HepG2 (cell line): ENCODE data around the gene SGMS1. TPM values are rescaled to one million over a fixed set of nuclear protein-coding genes. Genes with fewer than 3 reads are reported as not detected.

Source experiments
- ATAC-seq: fragments of 200-7000 bp; cut with Tn5 transposase; 3 replicates; pipeline ENCODE4 v1.9.1; 2020; ENCODE audit warnings: mild to moderate bottlenecking, moderate library complexity
- BruUV-seq: library from RNA; stranded (reverse); fragments of 400-500 nt; replicated peaks from 2 replicates; lab custom pipeline; 2021; lab: Mats Ljungman, UMichigan
- CTCF ChIA-PET: fragments of 300-600 bp; formaldehyde crosslinking; extraction: SDS; loops from one replicate; lab custom pipeline; 2021; ENCODE audit warnings: low total read pairs, inconsistent platforms, low intra/inter-chr PET ratio; lab: Yijun Ruan, JAX
- POLR2A ChIA-PET: fragments of 350-600 bp; sonication (Branson Sonifier 250); formaldehyde crosslinking; loops from one replicate; lab custom pipeline; 2020; ENCODE audit warnings: antibody characterized with exemption, inconsistent platforms; lab: Yijun Ruan, JAX
- DNase-seq: peaks from one replicate; pipeline ENCODE4 v3.0.0-alpha.2; 2015; ENCODE audit warnings: low spot score
- FAIRE-seq: peaks from 3 replicates; lab custom pipeline; 2011; peaks lifted over from hg19 to GRCh38; lab: Jason Lieb, UNC
- H2AFZ ChIP-seq: one replicate; pipeline ENCODE4 v1.6.1; 2011; ENCODE audit warnings: low read length, inconsistent platforms
- H3K27ac ChIP-seq: fragments of 300-600 bp; 3 replicates; pipeline ENCODE4 v1.8.0; 2011; ENCODE audit warnings: mixed run types, mild to moderate bottlenecking, mixed read lengths, low read length, inconsistent platforms; ENCODE audit not compliant: insufficient read depth; ENCODE audit errors: extremely low read length
- H3K27me3 ChIP-seq, 2 experiments: fragments of 200-600 bp in 1 of 2; 2 replicates in 1 of 2; 3 replicates in 1 of 2; pipeline versions ENCODE4 v1.6.0 to v1.8.0; 2011; ENCODE audit warnings: low read length in 2 of 2, mild to moderate bottlenecking in 2 of 2, moderate library complexity in 2 of 2, inconsistent platforms in 1 of 2; ENCODE audit not compliant: insufficient read depth in 2 of 2, control insufficient read depth in 1 of 2
- H3K36me3 ChIP-seq, 2 experiments: fragments of 200-600 bp in 1 of 2; replicated peaks in 1 of 2; 2 replicates in 1 of 2; 3 replicates in 1 of 2; pipeline versions ENCODE4 v1.5.1 to v1.8.0; 2011; ENCODE audit warnings: low read length in 2 of 2, inconsistent platforms in 1 of 2; ENCODE audit not compliant: insufficient read depth in 2 of 2, control insufficient read depth in 1 of 2
- H3K4me1 ChIP-seq: 2 replicates; pipeline ENCODE4 v1.5.1; 2012; ENCODE audit warnings: low read length, inconsistent platforms; ENCODE audit not compliant: insufficient read depth
- H3K4me2 ChIP-seq: 2 replicates; pipeline ENCODE4 v1.6.0; 2011; ENCODE audit warnings: low read depth, low read length, inconsistent platforms
- H3K4me3 ChIP-seq, 3 experiments: fragments of 200-600 bp in 1 of 3; sonication (generic), shearing (Covaris generic) in 1 of 3; replicated peaks in 1 of 3; 2 replicates each; pipeline ENCODE4 v1.5.1; 2011 to 2016; ENCODE audit warnings: low read length in 3 of 3, inconsistent platforms in 2 of 3, low read depth in 2 of 3, mild to moderate bottlenecking in 2 of 3, control low read depth in 1 of 3, mixed read lengths in 1 of 3; ENCODE audit not compliant: insufficient read depth in 1 of 3
- H3K79me2 ChIP-seq: one replicate; pipeline ENCODE4 v1.6.1; 2011; ENCODE audit warnings: low read length, inconsistent platforms; ENCODE audit not compliant: insufficient read depth
- H3K9ac ChIP-seq: 2 replicates; pipeline ENCODE4 v1.6.0; 2011; ENCODE audit warnings: mild to moderate bottlenecking, low read depth, low read length, inconsistent platforms; ENCODE audit not compliant: insufficient read depth
- H3K9me3 ChIP-seq: 2 replicates; pipeline ENCODE4 v1.5.1; 2012; ENCODE audit warnings: mild to moderate bottlenecking, low read length
- H4K20me1 ChIP-seq: 2 replicates; pipeline ENCODE4 v1.6.0; 2011; ENCODE audit warnings: inconsistent platforms, mild to moderate bottlenecking, low read length, moderate library complexity; ENCODE audit not compliant: insufficient read depth
- AKNA ChIP-seq: sonication (generic); formaldehyde crosslinking; IDR thresholded peaks from 2 replicates; pipeline ENCODE4 v1.4.0; 2020; ENCODE audit warnings: missing genetic modification reagents, borderline replicate concordance
- ARNT ChIP-seq: fragments of 450-650 bp; IDR thresholded peaks from 2 replicates; pipeline ENCODE4 v1.6.1; 2017
- FOXJ3 ChIP-seq: sonication (generic); formaldehyde crosslinking; IDR thresholded peaks from 2 replicates; pipeline ENCODE4 v1.4.0; 2020; ENCODE audit warnings: missing genetic modification reagents, mild to moderate bottlenecking, borderline replicate concordance
- FOXM1 ChIP-seq: sonication (generic); formaldehyde crosslinking; IDR thresholded peaks from 2 replicates; pipeline ENCODE4 v1.5.0; 2020; ENCODE audit warnings: missing genetic modification reagents
- GZF1 ChIP-seq: sonication (generic); formaldehyde crosslinking; IDR thresholded peaks from 2 replicates; pipeline ENCODE4 v1.5.1; 2020; ENCODE audit warnings: mild to moderate bottlenecking, missing genetic modification reagents
- HMGXB3 ChIP-seq: sonication (generic); formaldehyde crosslinking; IDR thresholded peaks from 2 replicates; pipeline ENCODE4 v1.4.0; 2020; ENCODE audit warnings: missing genetic modification reagents, borderline replicate concordance
- IRX3 ChIP-seq: sonication (generic); formaldehyde crosslinking; IDR thresholded peaks from 2 replicates; pipeline ENCODE4 v1.8.1; 2023; ENCODE audit warnings: mild to moderate bottlenecking, low read depth, missing genetic modification reagents, borderline replicate concordance
- ZNF331 ChIP-seq: sonication (generic); formaldehyde crosslinking; IDR thresholded peaks from 2 replicates; pipeline ENCODE4 v1.4.0; 2020; ENCODE audit warnings: missing genetic modification reagents
- ZNF503 ChIP-seq: sonication (generic); formaldehyde crosslinking; IDR thresholded peaks from 2 replicates; pipeline ENCODE4 v1.4.0; 2020; ENCODE audit warnings: missing genetic modification reagents
- ZNF580 ChIP-seq: IDR thresholded peaks from 2 replicates; pipeline ENCODE4 v1.6.1; 2016; ENCODE audit warnings: low read depth, borderline replicate concordance
- WGBS: methylation state at CpG from one replicate; pipeline ENCODE4 v1.1.6; 2017; ENCODE audit warnings: low lambda C conversion rate; 5-methylcytosine and 5-hydroxymethylcytosine counted together
- in situ Hi-C: cut with HindIII; loops from 2 replicates; pipeline ENCODE4 v1.10.0; 2017; ENCODE audit warnings: low pct_unique_long_range_greater_than_20kb; ENCODE audit not compliant: extremely low pct_ligation_motif_present
- intact Hi-C: fragments of 100-400 bp; cut with micrococcal nuclease; formaldehyde crosslinking; loops from one replicate; pipeline ENCODE4 v1.10.0; 2022; ENCODE audit not compliant: unreplicated experiment
- polyA plus RNA-seq, 8 experiments: library from polyadenylated mRNA; depleted of rRNA in 3 of 8; stranded (reverse) in 7 of 8; unstranded in 1 of 8; fragments of >200 nt; fragmentation: Illumina TruSeq in 4 of 8; extraction: Trizol in 4 of 8; gene quantifications; 2 replicates each; pipeline versions ENCODE4 v1.2.1 to v1.2.3, GENCODE V29; 2011 to 2016; ENCODE audit warnings: low read depth in 4 of 8, missing spikeins in 1 of 8, mixed read lengths in 1 of 8; ENCODE audit not compliant: insufficient read depth in 1 of 8
- total RNA-seq, 5 experiments: library from RNA; depleted of rRNA; stranded (reverse); fragments of >200 nt; fragmentation: Illumina TruSeq; extraction: Trizol; gene quantifications; 2 replicates each; pipeline ENCODE4 v1.2.3, GENCODE V29; 2016; ENCODE audit warnings: low read depth in 1 of 5
- TF ChIP-seq, protein P1 (sequence below): sonication (generic); formaldehyde crosslinking; IDR thresholded peaks from 2 replicates; pipeline ENCODE4 v1.4.0; 2020; ENCODE audit warnings: missing genetic modification reagents

SGMS1 gene
- total and polyA plus RNA-seq, 2 of the 13 experiments (the other 11 are each of a cell fraction or from before 2014, with no cell fraction given): 6.5 to 15.1 TPM

- intact Hi-C loops (no loop called here), in situ Hi-C loops (no loop called here)
- Histone ChIP-seq H3K4me3 (no peak overlapping the region), H3K4me2 (no peak overlapping the region), H3K9ac (no peak overlapping the region), H3K4me1 (peaks cover 70% of the 10 kb centered on the region), H3K27me3 (no peaks in the 10 kb centered on the region), H4K20me1 (no peaks in the 10 kb centered on the region), H3K36me3 (no peaks in the 10 kb centered on the region), H3K9me3 (no peaks in the 10 kb centered on the region), H3K27ac (peak overlapping the region; percentile 72), H2AFZ (no peak overlapping the region), H3K79me2 (peaks cover 2% of the 10 kb centered on the region)
- ATAC-seq: no peak
- 97% methylated on average over 2 of the region's 2 CpGs for WGBS
- FAIRE-seq: no peak
- no peak for DNase-seq
- ChIA-PET POLR2A (interaction anchor here (0.7 to 1.1 kb wide), 4 partner anchors 8 to 230 kb away, joined by 3 to 5 read pairs (median 4); no protein-coding TSS in a partner anchor), CTCF (no interaction called here)
- no TSS peak for BruUV-seq
- no peak for TF ChIP-seq ZNF503 (CRISPR knock-in tag)
- TF ChIP-seq AKNA (CRISPR knock-in tag): no peak
- TF ChIP-seq GZF1 (CRISPR knock-in tag): no peak
- TF ChIP-seq FOXM1 (CRISPR knock-in tag): no peak
- TF ChIP-seq ZNF580 (CRISPR knock-in tag): no peak
- no peak for TF ChIP-seq ARNT
- no peak for TF ChIP-seq FOXJ3 (CRISPR knock-in tag)
- TF ChIP-seq ZNF331: no peak
- TF ChIP-seq HMGXB3: no peak
- TF ChIP-seq IRX3: no peak
- TF ChIP-seq, protein P1, sequence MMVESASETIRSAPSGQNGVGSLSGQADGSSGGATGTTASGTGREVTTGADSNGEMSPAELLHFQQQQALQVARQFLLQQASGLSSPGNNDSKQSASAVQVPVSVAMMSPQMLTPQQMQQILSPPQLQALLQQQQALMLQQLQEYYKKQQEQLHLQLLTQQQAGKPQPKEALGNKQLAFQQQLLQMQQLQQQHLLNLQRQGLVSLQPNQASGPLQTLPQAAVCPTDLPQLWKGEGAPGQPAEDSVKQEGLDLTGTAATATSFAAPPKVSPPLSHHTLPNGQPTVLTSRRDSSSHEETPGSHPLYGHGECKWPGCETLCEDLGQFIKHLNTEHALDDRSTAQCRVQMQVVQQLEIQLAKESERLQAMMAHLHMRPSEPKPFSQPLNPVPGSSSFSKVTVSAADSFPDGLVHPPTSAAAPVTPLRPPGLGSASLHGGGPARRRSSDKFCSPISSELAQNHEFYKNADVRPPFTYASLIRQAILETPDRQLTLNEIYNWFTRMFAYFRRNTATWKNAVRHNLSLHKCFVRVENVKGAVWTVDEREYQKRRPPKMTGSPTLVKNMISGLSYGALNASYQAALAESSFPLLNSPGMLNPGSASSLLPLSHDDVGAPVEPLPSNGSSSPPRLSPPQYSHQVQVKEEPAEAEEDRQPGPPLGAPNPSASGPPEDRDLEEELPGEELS (CRISPR knock-in tag): no peak
These were observed 227.9 kb downstream of the SGMS1 start for GRCh38 chr10:50395851-50396250.
